ENCODE data around the gene AIFM3.

DNA sequence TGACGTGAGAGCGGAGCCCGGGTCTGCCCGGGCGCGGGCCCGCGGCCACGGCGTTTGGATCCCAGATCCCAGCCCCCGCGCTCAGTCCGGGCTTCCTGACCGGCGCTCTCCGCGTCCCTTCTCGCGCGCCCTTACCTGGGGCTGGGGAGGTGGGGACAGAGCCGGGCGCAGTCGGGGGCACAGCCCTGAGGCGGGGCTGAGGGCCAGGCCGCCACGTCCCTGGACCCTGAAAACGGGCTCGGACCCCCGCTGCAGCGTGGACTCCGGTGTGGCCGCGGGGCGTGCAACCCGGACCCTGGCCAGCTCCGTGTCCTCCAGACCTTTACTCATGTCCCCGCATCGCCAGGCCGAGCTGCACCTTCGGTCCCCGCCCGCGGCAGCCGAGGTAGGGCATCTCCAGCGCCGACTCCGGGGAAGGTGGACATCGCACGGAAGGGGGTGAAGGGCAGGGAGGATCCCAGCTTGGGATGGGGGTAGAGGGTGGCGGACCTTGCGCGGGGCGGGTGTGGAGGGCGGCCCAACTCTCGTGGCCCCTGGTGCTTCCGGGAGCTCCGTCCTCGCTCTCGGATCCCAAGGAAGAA lies 9.9 kb upstream of the AIFM3 start:
- TF ChIP-seq CTCF (conservative IDR thresholded peaks at IDR 0.05; ENCODE audit: low read length), result no peak
- no peak for TF ChIP-seq EZH2phosphoT487 (IDR thresholded peaks at IDR 0.05; ENCODE audit: borderline replicate concordance)
